HCT116 (cell line): Measurements from ENCODE around the gene PKM. TPM values are rescaled to one million over a fixed set of nuclear protein-coding genes. Genes with fewer than 3 reads are reported as not detected.

ENCODE experiments used
- ATAC-seq: fragments of 200-7000 bp; cut with Tn5 transposase; 2 replicates; pipeline ENCODE4 v1.9.1; 2020; ENCODE audit warnings: mild to moderate bottlenecking, moderate library complexity
- BruUV-seq: library from RNA; stranded (reverse); fragments of 400-500 nt; replicated peaks from 2 replicates; lab custom pipeline; 2021; lab: Mats Ljungman, UMichigan
- CTCF ChIA-PET: fragments of 300-600 bp; sonication (Branson Sonifier 250); formaldehyde crosslinking; loops from one replicate; lab custom pipeline; 2021; ENCODE audit warnings: antibody characterized with exemption; lab: Charles Lee
- POLR2A ChIA-PET: fragments of 300-600, 350-600 bp; sonication (Branson Sonifier 250); formaldehyde crosslinking; loops from one replicate; lab custom pipeline; 2021; ENCODE audit warnings: antibody characterized with exemption; lab: Charles Lee
- RAD21 ChIA-PET, 2 experiments: fragments of 300-600 bp; sonication (Branson Sonifier 250); formaldehyde crosslinking; loops; one replicate each; lab custom pipeline; 2023; ENCODE audit warnings: low total read pairs in 2 of 2; ENCODE audit not compliant: uncharacterized antibody in 2 of 2, unreplicated experiment in 2 of 2, low non-redundant PET in 1 of 2; lab: Charles Lee
- DNase-seq: peaks from one replicate; pipeline ENCODE4 v3.0.0-alpha.2; 2010; ENCODE audit warnings: low read depth, low spot score
- H2AFZ ChIP-seq: fragments of 200-600 bp; shearing (Covaris generic), sonication (generic); 2 replicates; pipeline ENCODE4 v1.6.1; 2017; ENCODE audit warnings: low read depth, mixed run types, mixed read lengths, antibody characterized with exemption, low read length; ENCODE audit not compliant: poor library complexity, severe bottlenecking
- H3K27ac ChIP-seq: 2 replicates; pipeline ENCODE4 v1.5.1; 2012; ENCODE audit warnings: low read depth, low read length
- H3K27me3 ChIP-seq: fragments of 200-600 bp; sonication (generic); 2 replicates; pipeline ENCODE4 v1.6.1; 2016; ENCODE audit warnings: mixed run types, low read length, mixed read lengths; ENCODE audit not compliant: insufficient read depth
- H3K36me3 ChIP-seq, 2 experiments: fragments of 200-500 bp in 1 of 2; fragments of 200-600 bp in 1 of 2; sonication (Bioruptor generic) in 1 of 2; sonication (generic) in 1 of 2; 2 replicates each; pipeline versions ENCODE4 v1.5.1 to v1.6.1; 2014 to 2016; ENCODE audit warnings: low read length in 2 of 2, inconsistent platforms in 1 of 2, mixed read lengths in 1 of 2, mixed run types in 1 of 2; ENCODE audit not compliant: insufficient read depth in 2 of 2, control insufficient read depth in 1 of 2
- H3K4me1 ChIP-seq, 2 experiments: fragments of 200-600 bp in 1 of 2; sonication (generic) in 1 of 2; 2 replicates each; pipeline versions ENCODE4 v1.5.1 to v1.6.1; 2012 to 2017; ENCODE audit warnings: low read length in 2 of 2, inconsistent platforms in 1 of 2, mild to moderate bottlenecking in 1 of 2, mixed read lengths in 1 of 2, mixed run types in 1 of 2, moderate library complexity in 1 of 2; ENCODE audit not compliant: insufficient read depth in 2 of 2, control insufficient read depth in 1 of 2
- H3K4me2 ChIP-seq: fragments of 200-600 bp; sonication (generic); 2 replicates; pipeline ENCODE4 v1.6.1; 2017; ENCODE audit warnings: mixed run types, low read length, mixed read lengths
- H3K4me3 ChIP-seq, 2 experiments: fragments of 200-600 bp in 1 of 2; sonication (generic) in 1 of 2; replicated peaks in 1 of 2; 2 replicates each; pipeline ENCODE4 v1.5.1; 2011 to 2016; ENCODE audit warnings: low read length in 2 of 2, control low read depth in 1 of 2, low read depth in 1 of 2, mild to moderate bottlenecking in 1 of 2, mixed read lengths in 1 of 2, mixed run types in 1 of 2
- H3K79me2 ChIP-seq: fragments of 200-600 bp; sonication (generic); 2 replicates; pipeline ENCODE4 v1.6.1; 2017; ENCODE audit warnings: mild to moderate bottlenecking, mixed run types, low read length, moderate library complexity, mixed read lengths; ENCODE audit not compliant: insufficient read depth
- H3K9ac ChIP-seq: fragments of 200-600 bp; sonication (generic); 2 replicates; pipeline ENCODE4 v1.6.1; 2016; ENCODE audit warnings: low read length, mixed read lengths
- H3K9me2 ChIP-seq: fragments of 200-600 bp; sonication (generic), shearing (Covaris generic); 2 replicates; pipeline ENCODE4 v1.6.1; 2017; ENCODE audit warnings: mixed run types, mild to moderate bottlenecking, moderate library complexity; ENCODE audit not compliant: insufficient read depth
- H3K9me3 ChIP-seq, 2 experiments: fragments of 200-500 bp in 1 of 2; fragments of 200-600 bp in 1 of 2; sonication (Bioruptor generic) in 1 of 2; sonication (generic) in 1 of 2; 2 replicates each; pipeline ENCODE4 v1.6.1; 2014 to 2017; ENCODE audit warnings: low read length in 2 of 2, mixed read lengths in 2 of 2, inconsistent platforms in 1 of 2, low read depth in 1 of 2, mild to moderate bottlenecking in 1 of 2, mixed run types in 1 of 2, moderate library complexity in 1 of 2; ENCODE audit not compliant: control insufficient read depth in 1 of 2, insufficient read depth in 1 of 2
- H4K20me1 ChIP-seq: fragments of 200-600 bp; sonication (generic), shearing (Covaris generic); 2 replicates; pipeline ENCODE4 v1.6.1; 2017; ENCODE audit warnings: mixed run types, mild to moderate bottlenecking, moderate library complexity; ENCODE audit not compliant: insufficient read depth
- CBX3 ChIP-seq: IDR thresholded peaks from 2 replicates; pipeline ENCODE4 v1.6.1; 2012; ENCODE audit warnings: low read depth
- EGR1 ChIP-seq: IDR thresholded peaks from 2 replicates; pipeline ENCODE4 v1.6.1; 2012; ENCODE audit warnings: low read depth
- ELF1 ChIP-seq: IDR thresholded peaks from 2 replicates; pipeline ENCODE4 v1.6.1; 2012; ENCODE audit warnings: low read depth, borderline replicate concordance
- EZH2 ChIP-seq: fragments of 200-600 bp; sonication (generic); IDR thresholded peaks from 2 replicates; pipeline ENCODE4 v1.6.1; 2017; ENCODE audit warnings: antibody characterized with exemption, mixed run types
- FOSL1 ChIP-seq: IDR thresholded peaks from 2 replicates; pipeline ENCODE4 v1.6.1; 2012; ENCODE audit warnings: low read depth
- JUND ChIP-seq: IDR thresholded peaks from 2 replicates; pipeline ENCODE4 v1.6.1; 2012
- POLR2A ChIP-seq: IDR thresholded peaks from 2 replicates; pipeline ENCODE4 v1.7.0; 2011; ENCODE audit warnings: borderline replicate concordance; ENCODE audit not compliant: insufficient read depth, insufficient read length; ENCODE audit errors: extremely low read depth
- RAD21 ChIP-seq: IDR thresholded peaks from 2 replicates; pipeline ENCODE4 v1.6.1; 2012; ENCODE audit warnings: low read depth, mild to moderate bottlenecking
- REST ChIP-seq: IDR thresholded peaks from 2 replicates; pipeline ENCODE4 v1.6.1; 2012; ENCODE audit warnings: low read depth
- SP1 ChIP-seq: IDR thresholded peaks from 2 replicates; pipeline ENCODE4 v1.6.1; 2012; ENCODE audit warnings: low read depth
- SRF ChIP-seq: IDR thresholded peaks from 2 replicates; pipeline ENCODE4 v1.6.1; 2012; ENCODE audit warnings: low read depth
- TCF7L2 ChIP-seq: IDR thresholded peaks from 2 replicates; pipeline ENCODE4 v1.7.0; 2011; ENCODE audit warnings: borderline replicate concordance, inconsistent platforms; ENCODE audit not compliant: insufficient read depth, insufficient read length; ENCODE audit errors: extremely low read depth
- YY1 ChIP-seq: IDR thresholded peaks from 2 replicates; pipeline ENCODE4 v1.6.1; 2011; ENCODE audit warnings: low read length, low read depth, moderate library complexity, mild to moderate bottlenecking; ENCODE audit not compliant: insufficient replicate concordance; ENCODE audit errors: extremely low read depth
- ZBTB33 ChIP-seq: IDR thresholded peaks from 2 replicates; pipeline ENCODE4 v1.6.1; 2011; ENCODE audit warnings: mild to moderate bottlenecking, low read length, moderate library complexity; ENCODE audit not compliant: insufficient replicate concordance; ENCODE audit errors: extremely low read depth
- ZNF274 ChIP-seq: fragments of 200-500 bp; sonication (Bioruptor generic); IDR thresholded peaks from 2 replicates; pipeline ENCODE4 v1.6.1; 2014; ENCODE audit warnings: mild to moderate bottlenecking, low read depth, low read length, inconsistent platforms
- intact Hi-C: fragments of 100-400 bp; cut with micrococcal nuclease; formaldehyde crosslinking; loops from 2 replicates; pipeline ENCODE4 v1.10.0; 2022
- total RNA-seq: library from RNA; stranded (reverse); gene quantifications from one replicate; pipeline ENCODE4 v1.2.1, GENCODE V29; 2021; ENCODE audit not compliant: unreplicated experiment

PKM gene
- total RNA-seq, 1 experiment from 2014 or later, result 1,664 TPM

- H3K79me2 ChIP-seq, result no peaks in the 10 kb centered on the region
- BruUV-seq, result no TSS peak
- H3K4me1 ChIP-seq, result no peaks in the 10 kb centered on the region
- DNase-seq, result no peak
- no peak for TF ChIP-seq POLR2A
- no peak for TF ChIP-seq YY1
- no peak for TF ChIP-seq ZBTB33
- TF ChIP-seq TCF7L2, result no peak
- no peak for TF ChIP-seq REST
- no peak for TF ChIP-seq JUND
- TF ChIP-seq EZH2, result no peak
- no peak for TF ChIP-seq SP1
- TF ChIP-seq CBX3, result no peak
- no peak for TF ChIP-seq SRF
- no peak for TF ChIP-seq EGR1
- no peak for TF ChIP-seq ELF1
- no peak for TF ChIP-seq RAD21
- TF ChIP-seq FOSL1, result no peak
- TF ChIP-seq ZNF274, result no peak
- TF ChIP-seq, all 23 proteins: peak for 0
- no peak for ATAC-seq
- Histone ChIP-seq H4K20me1 (no peaks in the 10 kb centered on the region), H3K9ac (no peak overlapping the region), H3K9me3 (no peaks in the 10 kb centered on the region), H3K9me2 (no peaks in the 10 kb centered on the region), H3K27me3 (no peaks in the 10 kb centered on the region), H3K27ac (no peak overlapping the region), H3K4me3 (no peak overlapping the region), H3K36me3 (no peaks in the 10 kb centered on the region), H3K4me2 (no peak overlapping the region), H2AFZ (no peak overlapping the region)
- ChIA-PET POLR2A (no interaction called here), CTCF (no interaction called here), RAD21 (no interaction called here)
- intact Hi-C loops, result no loop called here
These were observed 69.4 kb downstream of the PKM start for GRCh38 chr15:72161361-72162132.
